Endodermal cell (in vitro differentiated cells): Measurements from ENCODE around the gene PCK2. TPM values are rescaled to one million over a fixed set of nuclear protein-coding genes. Genes with fewer than 3 reads are reported as not detected.

ENCODE experiments used
- DNase-seq: peaks from one replicate; pipeline ENCODE4 v3.0.0-alpha.2; 2017
- H3K27ac ChIP-seq: 2 replicates; pipeline ENCODE4 v1.5.1; 2013; ENCODE audit warnings: mild to moderate bottlenecking, low read depth, low read length, moderate library complexity
- H3K27me3 ChIP-seq: 2 replicates; pipeline ENCODE4 v1.6.1; 2013; ENCODE audit warnings: mild to moderate bottlenecking, low read length, moderate library complexity; ENCODE audit not compliant: insufficient read depth, control insufficient read depth, poor library complexity, severe bottlenecking
- H3K36me3 ChIP-seq: 2 replicates; pipeline ENCODE4 v1.7.0; 2013; ENCODE audit warnings: mild to moderate bottlenecking, low read length, moderate library complexity; ENCODE audit not compliant: control insufficient read depth, insufficient read depth
- H3K4me1 ChIP-seq: one replicate; pipeline ENCODE4 v1.7.0; 2013; ENCODE audit warnings: low read length; ENCODE audit not compliant: control insufficient read depth, insufficient read depth
- H3K4me3 ChIP-seq: 2 replicates; pipeline ENCODE4 v1.5.1; 2013; ENCODE audit warnings: mild to moderate bottlenecking, low read length, moderate library complexity
- H3K9ac ChIP-seq: 2 replicates; pipeline ENCODE4 v1.6.1; 2013; ENCODE audit warnings: mild to moderate bottlenecking, low read length, moderate library complexity; ENCODE audit not compliant: poor library complexity, severe bottlenecking; ENCODE audit errors: extremely low read depth
- H3K9me3 ChIP-seq: 2 replicates; pipeline ENCODE4 v1.6.1; 2013; ENCODE audit warnings: mild to moderate bottlenecking, low read length, moderate library complexity; ENCODE audit not compliant: control insufficient read depth
- H3K27ac Mint-ChIP-seq: 2 replicates; pipeline ENCODE4 v1.8.0; 2020; ENCODE audit warnings: mixed read lengths
- H3K27me3 Mint-ChIP-seq: 2 replicates; pipeline ENCODE4 v1.8.0; 2021; ENCODE audit warnings: mild to moderate bottlenecking, mixed read lengths; ENCODE audit not compliant: insufficient read depth
- H3K36me3 Mint-ChIP-seq: 2 replicates; pipeline ENCODE4 v1.8.0; 2020; ENCODE audit warnings: low read depth, mixed read lengths
- H3K4me1 Mint-ChIP-seq: 2 replicates; pipeline ENCODE4 v1.8.0; 2020; ENCODE audit warnings: mixed read lengths
- H3K4me3 Mint-ChIP-seq: 2 replicates; pipeline ENCODE4 v1.8.0; 2020; ENCODE audit warnings: mild to moderate bottlenecking, moderate library complexity, mixed read lengths
- H3K9me3 Mint-ChIP-seq: 2 replicates; pipeline ENCODE4 v1.8.0; 2020; ENCODE audit warnings: mild to moderate bottlenecking, mixed read lengths
- WGBS, 2 experiments: methylation state at CpG; one replicate each; pipeline versions ENCODE4 v1.1.5 to v1.1.7; 2013; ENCODE audit warnings: missing lambda C conversion rate in 2 of 2, mixed read lengths in 1 of 2; ENCODE audit not compliant: insufficient coverage in 1 of 2, insufficient read length in 1 of 2; 5-methylcytosine and 5-hydroxymethylcytosine counted together
- total RNA-seq, 2 donors: library from RNA; stranded (reverse); fragmentation: NEBNext Ultra II Directional in 1 of 2; extraction: Animal tissue kit (Norgen Biotek cat#: 25700) in 1 of 2; gene quantifications; 2 replicates in 1 of 2; 3 replicates in 1 of 2; pipeline ENCODE4 v1.2.1, GENCODE V29; 2021
- TF ChIP-seq, protein P1 (sequence below): fragments of 200-600 bp; sonication (generic); conservative IDR thresholded peaks from 2 replicates; pipeline ENCODE4 v1.5.0; 2021; ENCODE audit warnings: antibody characterized with exemption, mild to moderate bottlenecking

The PCK2 gene
- total RNA-seq, 2 donors from 2014 or later, result 37.7 to 42.8 TPM

DNA sequence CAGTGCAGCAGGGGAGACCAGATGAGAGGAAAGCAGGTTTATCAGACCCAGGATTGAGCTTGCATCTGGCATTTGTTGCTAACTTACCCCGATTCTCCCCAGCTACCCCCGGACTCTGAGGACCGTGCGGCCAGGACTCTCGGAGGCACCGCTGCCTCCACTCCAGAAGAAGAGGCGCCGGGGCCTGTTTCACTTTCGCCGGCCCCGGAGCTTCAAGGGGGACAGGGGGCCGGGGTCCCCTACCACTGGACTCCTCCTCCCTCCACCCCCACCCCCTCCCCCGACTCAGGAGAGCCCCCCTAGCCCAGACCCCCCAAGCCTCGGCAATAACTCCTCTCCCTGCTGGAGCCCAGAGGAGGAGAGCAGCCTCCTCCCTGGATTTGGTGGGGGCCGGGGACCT lies 29.3 kb upstream of the PCK2 start:
- no peaks in the 10 kb centered on the region for H3K27me3 Mint-ChIP-seq
- no peak overlapping the region for H3K4me3 Mint-ChIP-seq
- H3K27ac Mint-ChIP-seq, result no peak overlapping the region
- no peak for DNase-seq
- Histone ChIP-seq H3K9ac (no peak overlapping the region), H3K9me3 (no peaks in the 10 kb centered on the region), H3K27me3 (no peaks in the 10 kb centered on the region), H3K4me3 (no peak overlapping the region), H3K4me1 (no peaks in the 10 kb centered on the region), H3K36me3 (no peaks in the 10 kb centered on the region), H3K27ac (no peak overlapping the region)
- H3K9me3 Mint-ChIP-seq, result no peaks in the 10 kb centered on the region
- TF ChIP-seq, protein P1, sequence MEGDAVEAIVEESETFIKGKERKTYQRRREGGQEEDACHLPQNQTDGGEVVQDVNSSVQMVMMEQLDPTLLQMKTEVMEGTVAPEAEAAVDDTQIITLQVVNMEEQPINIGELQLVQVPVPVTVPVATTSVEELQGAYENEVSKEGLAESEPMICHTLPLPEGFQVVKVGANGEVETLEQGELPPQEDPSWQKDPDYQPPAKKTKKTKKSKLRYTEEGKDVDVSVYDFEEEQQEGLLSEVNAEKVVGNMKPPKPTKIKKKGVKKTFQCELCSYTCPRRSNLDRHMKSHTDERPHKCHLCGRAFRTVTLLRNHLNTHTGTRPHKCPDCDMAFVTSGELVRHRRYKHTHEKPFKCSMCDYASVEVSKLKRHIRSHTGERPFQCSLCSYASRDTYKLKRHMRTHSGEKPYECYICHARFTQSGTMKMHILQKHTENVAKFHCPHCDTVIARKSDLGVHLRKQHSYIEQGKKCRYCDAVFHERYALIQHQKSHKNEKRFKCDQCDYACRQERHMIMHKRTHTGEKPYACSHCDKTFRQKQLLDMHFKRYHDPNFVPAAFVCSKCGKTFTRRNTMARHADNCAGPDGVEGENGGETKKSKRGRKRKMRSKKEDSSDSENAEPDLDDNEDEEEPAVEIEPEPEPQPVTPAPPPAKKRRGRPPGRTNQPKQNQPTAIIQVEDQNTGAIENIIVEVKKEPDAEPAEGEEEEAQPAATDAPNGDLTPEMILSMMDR, result no peak
- WGBS, 2 experiments, result 98% methylated on average over 12 of the region's 15 CpGs; no CpG with 5 or more reads in 1 of the 2 experiments
- no peaks in the 10 kb centered on the region for H3K4me1 Mint-ChIP-seq
- no peaks in the 10 kb centered on the region for H3K36me3 Mint-ChIP-seq

DNA sequence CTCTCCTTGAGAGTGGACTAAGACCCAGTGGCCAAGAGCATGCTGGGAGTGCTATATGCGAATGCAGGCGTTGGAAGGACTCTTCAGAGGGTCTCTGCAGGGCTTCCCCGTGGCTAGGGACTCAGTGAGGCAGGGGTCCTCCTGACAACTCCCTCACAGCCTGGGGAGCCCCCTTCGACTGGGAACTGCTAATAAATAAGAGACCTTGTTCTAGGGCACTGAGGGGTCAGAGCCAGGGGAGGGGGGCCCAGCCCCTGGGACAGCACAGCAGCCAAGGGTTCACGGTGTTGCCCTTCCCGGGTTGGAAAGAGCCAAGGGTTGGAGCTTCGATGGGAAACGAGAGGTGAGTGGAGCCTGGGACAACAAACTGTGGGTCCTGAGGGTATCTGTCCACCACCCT lies 28.7 kb upstream of the PCK2 start:
- no peak overlapping the region for H3K4me3 Mint-ChIP-seq
- no peaks in the 10 kb centered on the region for H3K9me3 ChIP-seq
- no peak overlapping the region for H3K4me3 ChIP-seq
- no peaks in the 10 kb centered on the region for H3K4me1 Mint-ChIP-seq
- H3K27me3 ChIP-seq, result no peaks in the 10 kb centered on the region
- H3K4me1 ChIP-seq, result no peaks in the 10 kb centered on the region
- DNase-seq, result no peak
- 82 to 88% methylated on average over 6 to 8 of the region's 8 CpGs for WGBS, 2 experiments
- no peaks in the 10 kb centered on the region for H3K27me3 Mint-ChIP-seq
- TF ChIP-seq, protein P1, result no peak
- H3K9me3 Mint-ChIP-seq, result no peaks in the 10 kb centered on the region
- no peak overlapping the region for H3K27ac Mint-ChIP-seq
- H3K36me3 Mint-ChIP-seq, result no peaks in the 10 kb centered on the region
- H3K27ac ChIP-seq, result no peak overlapping the region
- no peak overlapping the region for H3K9ac ChIP-seq
- no peaks in the 10 kb centered on the region for H3K36me3 ChIP-seq

DNA sequence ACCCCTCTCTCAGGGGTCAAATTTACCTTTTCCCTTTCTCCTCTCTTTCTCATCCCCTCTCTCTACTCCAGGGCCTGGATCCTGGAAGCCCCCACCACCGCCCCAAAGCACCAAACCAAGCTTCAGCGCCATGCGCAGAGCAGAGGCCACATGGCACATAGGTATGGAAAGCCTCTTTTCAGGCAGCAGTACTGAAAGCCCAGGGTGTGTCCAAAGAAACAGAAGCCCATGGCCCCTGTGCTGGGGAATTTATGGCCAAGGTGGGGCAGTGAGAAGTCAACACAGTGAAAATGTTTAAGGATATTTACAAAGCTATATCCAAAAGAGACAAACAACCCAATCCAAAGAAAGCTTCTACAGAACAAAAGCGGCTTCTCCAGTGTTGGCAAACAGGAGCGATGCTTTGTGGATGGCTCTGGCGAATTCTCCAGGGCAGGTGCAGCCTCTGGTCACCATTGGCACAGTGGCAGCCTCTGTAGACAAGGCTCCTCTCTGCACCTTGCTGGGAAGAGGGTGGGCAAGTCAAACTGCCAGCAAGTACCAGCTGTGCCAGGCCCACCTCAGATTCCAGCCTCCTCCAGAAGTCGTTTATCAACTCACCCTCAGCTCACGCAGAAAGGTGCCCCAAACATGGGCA lies 27.5 kb upstream of the PCK2 start:
- H3K27ac Mint-ChIP-seq, result no peak overlapping the region
- H3K27me3 Mint-ChIP-seq, result no peaks in the 10 kb centered on the region
- Histone ChIP-seq H3K27me3 (no peaks in the 10 kb centered on the region), H3K9me3 (no peaks in the 10 kb centered on the region), H3K9ac (no peak overlapping the region), H3K4me1 (no peaks in the 10 kb centered on the region), H3K36me3 (no peaks in the 10 kb centered on the region), H3K4me3 (no peak overlapping the region), H3K27ac (no peak overlapping the region)
- no peaks in the 10 kb centered on the region for H3K4me1 Mint-ChIP-seq
- no peak overlapping the region for H3K4me3 Mint-ChIP-seq
- TF ChIP-seq, protein P1, result no peak
- no peaks in the 10 kb centered on the region for H3K9me3 Mint-ChIP-seq
- no peaks in the 10 kb centered on the region for H3K36me3 Mint-ChIP-seq
- 80 to 88% methylated on average over 1 to 8 of the region's 8 CpGs for WGBS, 2 experiments
- no peak for DNase-seq
